ENCODE data around the gene LOXL1. TPM values are rescaled to one million over a fixed set of nuclear protein-coding genes. Genes with fewer than 3 reads are reported as not detected.

LOXL1 gene
- total and polyA plus RNA-seq, 2 of the 13 experiments (the other 11 are each of a cell fraction or from before 2014, with no cell fraction given) = 0.51 to 1.3 TPM

GRCh38 chr15:73969151-73969759 lies 43.0 kb downstream of the LOXL1 start:
- CTCF ChIA-PET (ENCODE audit: low intra/inter-chr PET ratio, low total read pairs) = no interaction called here
- TF ChIP-seq RARG (CRISPR knock-in tag; IDR thresholded peaks at IDR 0.05; ENCODE audit: low read depth) (no peak), ZNF879 (CRISPR knock-in tag; IDR thresholded peaks at IDR 0.05) (no peak), ZNF800 (CRISPR knock-in tag; IDR thresholded peaks at IDR 0.05) (no peak), TRIM24 (CRISPR knock-in tag; IDR thresholded peaks at IDR 0.05) (no peak), DNMT3B (CRISPR knock-in tag; conservative IDR thresholded peaks at IDR 0.05) (no peak), POGZ (CRISPR knock-in tag; IDR thresholded peaks at IDR 0.05) (no peak), ZNF235 (CRISPR knock-in tag; IDR thresholded peaks at IDR 0.05; ENCODE audit: borderline replicate concordance) (no peak), ZKSCAN1 (IDR thresholded peaks at IDR 0.05; ENCODE audit: low read length) (no peak), ZNF264 (CRISPR knock-in tag; IDR thresholded peaks at IDR 0.05) (no peak)
- TF ChIP-seq, protein P1, sequence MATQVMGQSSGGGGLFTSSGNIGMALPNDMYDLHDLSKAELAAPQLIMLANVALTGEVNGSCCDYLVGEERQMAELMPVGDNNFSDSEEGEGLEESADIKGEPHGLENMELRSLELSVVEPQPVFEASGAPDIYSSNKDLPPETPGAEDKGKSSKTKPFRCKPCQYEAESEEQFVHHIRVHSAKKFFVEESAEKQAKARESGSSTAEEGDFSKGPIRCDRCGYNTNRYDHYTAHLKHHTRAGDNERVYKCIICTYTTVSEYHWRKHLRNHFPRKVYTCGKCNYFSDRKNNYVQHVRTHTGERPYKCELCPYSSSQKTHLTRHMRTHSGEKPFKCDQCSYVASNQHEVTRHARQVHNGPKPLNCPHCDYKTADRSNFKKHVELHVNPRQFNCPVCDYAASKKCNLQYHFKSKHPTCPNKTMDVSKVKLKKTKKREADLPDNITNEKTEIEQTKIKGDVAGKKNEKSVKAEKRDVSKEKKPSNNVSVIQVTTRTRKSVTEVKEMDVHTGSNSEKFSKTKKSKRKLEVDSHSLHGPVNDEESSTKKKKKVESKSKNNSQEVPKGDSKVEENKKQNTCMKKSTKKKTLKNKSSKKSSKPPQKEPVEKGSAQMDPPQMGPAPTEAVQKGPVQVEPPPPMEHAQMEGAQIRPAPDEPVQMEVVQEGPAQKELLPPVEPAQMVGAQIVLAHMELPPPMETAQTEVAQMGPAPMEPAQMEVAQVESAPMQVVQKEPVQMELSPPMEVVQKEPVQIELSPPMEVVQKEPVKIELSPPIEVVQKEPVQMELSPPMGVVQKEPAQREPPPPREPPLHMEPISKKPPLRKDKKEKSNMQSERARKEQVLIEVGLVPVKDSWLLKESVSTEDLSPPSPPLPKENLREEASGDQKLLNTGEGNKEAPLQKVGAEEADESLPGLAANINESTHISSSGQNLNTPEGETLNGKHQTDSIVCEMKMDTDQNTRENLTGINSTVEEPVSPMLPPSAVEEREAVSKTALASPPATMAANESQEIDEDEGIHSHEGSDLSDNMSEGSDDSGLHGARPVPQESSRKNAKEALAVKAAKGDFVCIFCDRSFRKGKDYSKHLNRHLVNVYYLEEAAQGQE (IDR thresholded peaks at IDR 0.05; ENCODE audit: borderline replicate concordance in 1 of 2, low read depth in 1 of 2, low read length in 2 of 2) = no peak
- intact Hi-C loops (cut with micrococcal nuclease; ENCODE audit: unreplicated experiment) = no loop called here

More at GRCh38 chr15:73969151-73969759, 43.0 kb downstream of the LOXL1 start:
- BruUV-seq (replicated peaks) = no TSS peak
- Histone ChIP-seq H3K9ac (ENCODE audit: insufficient read depth, low read depth, low read length) (no peak overlapping the region), H3K4me3 (replicated peaks in 1 of 3; ENCODE audit: insufficient read depth in 1 of 3, low read depth in 2 of 3, low read length in 3 of 3) (no peak overlapping the region), H3K27ac (ENCODE audit: extremely low read length, insufficient read depth, low read length) (no peak overlapping the region), H3K27me3 (ENCODE audit: control insufficient read depth in 1 of 2, insufficient read depth in 2 of 2, low read length in 2 of 2) (no peaks in the 10 kb centered on the region), H3K9me3 (ENCODE audit: low read length) (no peaks in the 10 kb centered on the region), H3K4me2 (ENCODE audit: low read depth, low read length) (no peak overlapping the region), H2AFZ (ENCODE audit: low read length) (no peak overlapping the region), H4K20me1 (ENCODE audit: insufficient read depth, low read length) (no peaks in the 10 kb centered on the region), H3K36me3 (replicated peaks in 1 of 2; ENCODE audit: control insufficient read depth in 1 of 2, insufficient read depth in 2 of 2, low read length in 2 of 2) (no peaks in the 10 kb centered on the region), H3K4me1 (ENCODE audit: insufficient read depth, low read length) (peaks cover 6% of the 10 kb centered on the region; the same call in 1 of the 2 replicates), H3K79me2 (ENCODE audit: insufficient read depth, low read length) (no peaks in the 10 kb centered on the region)
- no peak for ATAC-seq
- DNase-seq (ENCODE audit: low spot score) = no peak
- WGBS (ENCODE audit: low lambda C conversion rate) = 4% methylated on average over 5 of the region's 6 CpGs
- in situ Hi-C loops (cut with HindIII; ENCODE audit: extremely low pct_ligation_motif_present, low pct_unique_long_range_greater_than_20kb) = loop anchor here (5.0 kb wide), 1 partner anchor 68 kb away; no protein-coding TSS in a partner anchor
- POLR2A ChIA-PET = no interaction called here
- FAIRE-seq = no peak
